NCI-H2171 (cell line): ENCODE measurements around the gene RELN.
"Not testable (repeated sequence)": the region's sequence is repeated elsewhere in the genome, so short reads cannot be mapped to it uniquely, and the experiment has no call there.

Experiments used
- DNase-seq: peaks from one replicate; lab custom pipeline; 2025; lab: John Stamatoyannopoulos, UW

The RELN gene

DNA sequence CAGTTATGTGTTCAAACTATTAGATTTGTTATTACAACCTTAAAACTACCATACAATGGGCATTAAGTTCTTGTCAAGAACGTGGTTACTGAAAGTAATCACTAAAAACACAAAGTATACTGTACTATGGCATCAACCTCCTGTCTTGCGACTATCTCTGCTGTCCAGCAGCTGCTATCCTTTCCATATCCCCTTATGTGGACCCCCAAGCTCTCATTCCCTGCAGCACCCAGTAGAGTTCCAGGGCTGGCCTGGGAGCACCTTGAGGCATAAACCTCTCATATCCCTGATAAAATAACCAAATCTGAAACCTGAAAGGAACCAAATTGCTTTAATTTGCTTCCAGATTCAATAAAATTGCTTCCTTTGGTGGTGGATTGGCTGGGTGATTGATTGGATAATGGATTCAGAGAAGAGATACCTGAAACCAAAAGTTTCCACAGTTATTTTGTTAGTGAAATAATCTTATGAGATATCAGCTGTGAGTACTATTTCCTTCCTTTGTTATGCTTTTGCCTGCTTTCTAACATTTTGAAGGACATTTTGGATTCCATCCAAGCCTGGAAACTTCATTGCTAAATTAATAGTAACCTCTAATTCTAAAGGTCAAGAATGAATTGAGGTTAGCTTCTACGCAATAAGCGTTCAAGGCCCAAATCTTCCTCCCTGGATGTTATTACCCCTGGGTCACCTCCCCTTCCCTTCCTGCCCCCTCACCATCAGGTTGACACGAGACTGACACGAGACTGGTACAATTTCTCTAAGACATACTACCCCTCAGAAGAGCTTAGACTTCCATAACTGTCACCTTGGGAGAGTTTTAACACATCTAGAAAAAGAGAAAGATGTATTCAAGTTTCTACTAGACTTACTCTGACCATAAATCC is 48.8 kb downstream of the RELN start:
- DNase-seq: no peak

- DNase-seq: peak; percentile 57
Measured at GRCh38 chr7:103937680-103938079, 51.8 kb downstream of the RELN start.

DNA sequence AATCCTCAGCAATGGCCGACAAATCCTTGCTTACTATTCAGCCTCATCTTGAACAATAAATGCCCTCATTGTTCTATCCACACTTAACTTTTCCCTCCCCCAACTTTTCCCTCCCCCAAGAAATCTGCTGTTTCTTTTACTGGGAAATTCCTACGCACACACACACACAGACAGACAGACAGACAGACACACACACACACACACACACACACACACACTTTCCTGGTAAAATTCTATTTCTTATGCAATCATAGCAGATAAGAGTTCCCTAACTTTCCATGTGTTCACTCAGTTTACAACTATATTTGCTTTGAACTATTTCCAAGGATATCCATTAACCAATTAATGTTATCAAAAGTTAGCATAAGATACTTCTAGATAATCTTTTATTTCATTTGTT is 52.9 kb downstream of the RELN start:
- DNase-seq: no peak

GRCh38 chr7:103934508-103934907 is 55.0 kb downstream of the RELN start:
- no peak for DNase-seq

GRCh38 chr7:103932389-103932788 is 57.1 kb downstream of the RELN start:
- DNase-seq: no peak

DNA sequence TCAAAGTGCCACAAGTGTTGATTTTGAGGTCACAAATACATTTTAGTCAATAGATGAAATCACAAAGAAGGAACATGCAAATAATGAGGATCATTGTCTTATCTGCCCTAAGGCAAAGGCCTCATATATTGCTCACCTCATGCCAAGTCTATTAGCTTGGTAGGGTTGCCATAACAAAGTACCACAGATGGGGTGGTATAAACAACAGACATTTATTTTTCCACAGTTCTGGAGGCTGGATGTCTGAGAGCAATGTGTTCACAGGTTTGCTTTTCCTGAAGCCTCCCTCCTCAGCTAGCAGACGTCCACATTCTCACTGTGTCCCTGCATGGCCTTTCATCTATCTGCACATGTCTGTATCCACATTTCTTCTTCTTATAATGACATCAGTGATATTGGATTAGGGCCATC is 59.6 kb downstream of the RELN start:
- no peak for DNase-seq

GRCh38 chr7:103928581-103928980 is 60.9 kb downstream of the RELN start:
- DNase-seq: no peak

DNA sequence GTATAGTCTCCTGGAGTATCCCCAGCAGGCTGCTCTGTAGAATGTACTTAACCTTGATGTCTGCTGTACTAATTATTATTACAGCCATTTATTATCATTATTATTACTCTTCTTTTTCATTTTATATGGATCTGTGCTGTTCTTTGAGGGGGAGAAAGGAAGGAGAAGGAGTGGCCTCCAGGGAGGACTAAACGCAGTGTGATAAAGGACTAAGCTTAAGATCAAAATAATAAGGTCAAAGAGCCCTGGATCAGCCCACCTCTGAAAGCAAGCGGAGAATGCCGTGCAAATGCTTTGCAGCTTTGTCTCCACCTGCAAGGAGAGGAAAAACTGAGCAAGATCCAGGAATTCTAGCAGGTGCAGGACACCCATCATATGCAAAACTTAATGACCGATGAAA is 65.3 kb downstream of the RELN start:
- no peak for DNase-seq

- no peak for DNase-seq
Measured at GRCh38 chr7:103922407-103922806, 67.1 kb downstream of the RELN start.

GRCh38 chr7:103921692-103922091 is 67.8 kb downstream of the RELN start:
- no peak for DNase-seq

GRCh38 chr7:103919272-103919868 is 70.1 kb downstream of the RELN start:
- DNase-seq: no peak

DNA sequence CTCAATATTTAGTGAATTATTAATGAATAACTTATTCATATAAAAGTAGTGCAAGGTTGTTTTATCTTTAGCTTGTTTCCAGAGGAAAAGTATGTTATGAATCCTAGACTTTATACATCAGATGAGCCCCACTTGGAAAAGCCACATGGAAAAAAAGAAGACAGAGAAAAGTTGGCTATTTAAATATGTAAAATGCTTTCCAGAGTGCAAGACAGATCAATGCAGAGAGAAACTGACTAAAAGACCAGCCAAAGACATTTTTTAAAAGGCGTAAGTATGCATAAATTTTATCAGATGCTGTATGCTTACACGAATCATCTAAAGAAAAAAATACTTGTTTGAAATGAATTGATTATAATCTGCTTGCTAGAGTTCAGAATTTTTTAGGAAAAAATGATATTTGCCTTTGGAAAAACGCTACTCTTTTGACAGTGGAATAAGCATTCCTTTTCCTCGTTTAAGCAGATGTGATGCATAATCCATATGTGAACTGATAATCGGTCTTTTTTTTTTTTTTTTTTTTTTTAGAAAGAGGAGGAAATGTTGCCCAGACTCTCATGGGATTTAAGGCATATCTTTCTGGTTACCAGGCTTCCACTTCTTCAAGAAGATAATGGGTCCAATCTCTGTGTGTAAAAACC is 70.7 kb downstream of the RELN start:
- no peak for DNase-seq

- no peak for DNase-seq
Measured at GRCh38 chr7:103915680-103916357, 73.6 kb downstream of the RELN start.

- DNase-seq: no peak
Measured at GRCh38 chr7:103914147-103914899, 75.1 kb downstream of the RELN start.

DNA sequence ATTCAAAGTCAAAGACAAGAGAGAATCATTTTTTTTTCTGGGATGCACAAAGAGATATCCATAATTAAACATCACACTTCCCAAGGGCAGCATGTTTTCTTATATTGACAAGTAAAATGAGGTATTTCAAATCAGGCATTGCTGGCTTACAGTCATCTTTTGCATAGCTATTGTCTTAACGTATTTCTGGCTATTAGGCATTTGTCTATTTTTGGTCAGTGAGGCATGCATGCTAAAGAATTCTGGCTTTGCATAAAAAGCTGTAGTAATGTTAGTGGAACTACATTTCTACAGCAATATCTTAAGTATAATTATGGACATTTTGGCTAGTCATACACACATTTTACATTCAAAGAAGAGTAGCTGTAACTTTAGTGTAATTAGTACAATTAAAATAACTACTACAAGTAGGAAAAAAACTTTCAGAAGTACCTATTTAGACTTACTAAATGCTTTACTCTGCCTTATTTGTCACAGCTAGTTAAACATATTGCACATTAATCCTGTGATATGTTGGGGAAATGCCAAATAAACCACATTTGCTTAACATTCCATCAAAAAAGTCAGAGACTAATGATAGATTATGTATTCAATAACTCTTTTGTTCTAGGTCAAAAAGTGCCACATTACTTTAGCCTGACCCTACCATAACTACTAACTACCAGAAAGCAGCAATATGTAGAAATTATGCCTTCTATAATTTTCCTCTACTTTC is 76.4 kb downstream of the RELN start:
- no peak for DNase-seq

DNA sequence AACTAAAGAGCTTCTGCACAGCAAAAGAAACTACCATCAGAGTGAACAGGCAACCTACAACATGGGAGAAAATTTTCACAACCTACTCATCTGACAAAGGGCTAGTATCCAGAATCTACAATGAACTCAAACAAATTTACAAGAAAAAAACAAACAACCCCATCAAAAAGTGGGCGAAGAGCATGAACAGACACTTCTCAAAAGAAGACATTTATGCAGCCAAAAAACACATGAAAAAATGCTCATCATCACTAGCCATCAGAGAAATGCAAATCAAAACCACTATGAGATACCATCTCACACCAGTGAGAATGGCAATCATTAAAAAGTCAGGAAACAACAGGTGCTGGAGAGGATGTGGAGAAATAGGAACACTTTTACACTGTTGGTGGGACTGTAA is 78.4 kb downstream of the RELN start:
- not testable (repeated sequence) for DNase-seq

DNA sequence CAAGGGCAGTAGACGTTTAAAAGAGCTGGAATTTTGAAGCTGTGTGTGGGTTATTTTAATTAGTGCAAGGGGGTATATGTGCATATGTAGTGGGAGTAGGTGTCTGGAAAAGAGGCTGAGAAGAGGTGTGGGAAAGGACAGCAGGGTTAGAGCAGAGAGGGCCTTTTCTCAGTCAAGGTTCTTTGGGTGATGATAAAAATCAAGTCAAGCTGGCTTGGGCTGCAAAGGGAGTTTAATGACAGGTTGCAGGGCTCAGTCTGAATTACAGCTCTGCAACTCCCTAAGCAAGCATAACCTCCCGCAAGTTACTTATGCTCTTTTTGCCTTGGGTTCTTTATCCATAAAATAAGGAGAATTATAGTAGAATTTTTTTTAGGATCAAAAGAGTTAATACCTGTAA is 83.5 kb downstream of the RELN start:
- DNase-seq: no peak

- no peak for DNase-seq
Measured at GRCh38 chr7:103902917-103903316, 86.5 kb downstream of the RELN start.

DNA sequence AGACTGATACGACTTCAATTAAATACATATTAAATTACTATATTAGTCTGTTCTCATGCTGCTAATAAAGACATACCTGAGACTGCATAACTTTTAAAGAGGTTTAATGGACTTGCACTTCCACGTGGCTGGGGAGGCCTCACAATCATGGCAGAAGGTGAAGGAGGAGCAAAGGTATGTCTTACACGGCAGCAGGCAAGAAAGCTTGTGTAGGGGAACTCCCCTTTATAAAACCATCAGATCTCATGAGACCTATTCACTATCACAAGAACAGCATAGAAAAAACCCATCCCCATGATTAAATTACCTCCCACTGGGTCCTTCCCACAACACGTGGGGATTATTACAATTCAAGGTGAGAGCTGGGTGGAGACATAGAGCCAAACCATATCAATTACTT is 92.6 kb downstream of the RELN start:
- not testable (repeated sequence) for DNase-seq

DNA sequence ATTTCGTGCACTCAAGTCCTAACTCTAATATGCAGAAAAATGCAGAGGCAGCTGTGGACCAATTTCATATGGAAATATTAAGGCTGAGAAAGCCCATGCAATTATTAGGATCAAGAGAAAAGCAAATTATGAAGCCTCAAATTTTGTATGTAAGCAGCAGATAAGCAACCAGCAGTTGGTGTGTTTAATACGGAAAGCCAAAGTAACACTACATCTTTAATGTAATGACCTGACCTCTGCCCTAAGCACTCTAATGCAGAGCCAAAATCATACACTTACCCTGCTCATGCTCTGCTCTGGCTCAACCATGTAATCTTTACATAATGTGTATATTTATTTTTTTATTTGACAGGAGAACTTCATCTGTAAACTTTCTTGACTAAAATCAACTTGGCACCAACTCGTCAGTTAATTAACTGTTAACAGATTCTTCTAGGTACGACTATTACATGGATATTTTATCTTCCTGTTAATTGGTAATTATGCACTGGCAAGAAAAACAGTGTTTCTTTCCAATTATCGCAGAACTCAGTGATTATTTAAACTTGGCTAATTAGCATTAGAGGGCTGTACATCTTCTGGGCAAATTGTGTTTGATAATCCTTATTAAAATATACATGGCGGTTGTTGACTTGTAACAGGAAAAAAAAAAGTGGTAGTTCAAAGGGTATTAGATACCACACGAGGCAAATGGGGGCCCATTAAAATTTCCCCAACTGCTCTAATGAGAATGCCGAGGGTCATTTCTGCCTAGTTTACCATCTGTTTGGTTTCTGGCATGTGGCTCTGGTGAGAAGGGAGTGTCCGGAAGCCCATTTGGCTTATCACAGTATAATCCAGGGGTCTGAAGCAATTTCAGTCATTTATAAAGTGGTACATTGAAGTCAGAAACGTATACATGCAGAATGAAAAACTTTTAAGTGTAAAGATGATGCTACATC is 94.5 kb downstream of the RELN start:
- DNase-seq: no peak
